ENCODE data around the gene ADAMTS3. TPM values are rescaled to one million over a fixed set of nuclear protein-coding genes. Genes with fewer than 3 reads are reported as not detected.

The ADAMTS3 gene
- total and polyA plus RNA-seq, 2 donors (not counting 1 experiment from before 2014, with no cell fraction given): not detected

GRCh38 chr4:72348701-72349100, 220.3 kb downstream of the ADAMTS3 start:
- H3K4me3 Mint-ChIP-seq: no peak overlapping the region
- H3K36me3 ChIP-seq (replicated peaks in 1 of 2; ENCODE audit: control extremely low read depth in 1 of 2, control insufficient read depth in 1 of 2, extremely low read depth in 1 of 2, insufficient read depth in 2 of 2, low read length in 1 of 2): no peaks in the 10 kb centered on the region
- H3K9me3 ChIP-seq (ENCODE audit: control extremely low read depth in 1 of 3, control insufficient read depth in 2 of 3, insufficient read depth in 1 of 3, low read length in 2 of 3): no peaks in the 10 kb centered on the region
- H3K9ac ChIP-seq (ENCODE audit: low read length): no peak overlapping the region
- no peaks in the 10 kb centered on the region for H3K4me1 ChIP-seq (ENCODE audit: control insufficient read depth in 2 of 2, insufficient read depth in 2 of 2, low read length in 2 of 2)
- H3K27ac Mint-ChIP-seq: no peak overlapping the region
- no peak overlapping the region for H3K4me2 ChIP-seq (replicated peaks; ENCODE audit: low read depth, low read length, poor library complexity, severe bottlenecking)
- DNase-seq: no peak
- H3K27me3 Mint-ChIP-seq: no peaks in the 10 kb centered on the region
- CTCF ChIA-PET: no interaction called here
- POLR2A ChIA-PET: no interaction called here
- no peaks in the 10 kb centered on the region for H3K4me1 Mint-ChIP-seq
- H3K27me3 ChIP-seq (replicated peaks in 1 of 4; ENCODE audit: control extremely low read depth in 1 of 4, control insufficient read depth in 3 of 4, insufficient read depth in 4 of 4, low read length in 3 of 4): no peaks in the 10 kb centered on the region
- no peak overlapping the region for H2AFZ ChIP-seq (ENCODE audit: insufficient read depth, low read depth, low read length, poor library complexity, severe bottlenecking)
- no peak for TF ChIP-seq EZH2 (IDR thresholded peaks at IDR 0.05; ENCODE audit: borderline replicate concordance, insufficient read depth, low read depth, low read length, poor library complexity, severe bottlenecking)
- no peak for TF ChIP-seq CTCF (IDR thresholded peaks at IDR 0.05)
- no peak for ATAC-seq (ENCODE audit: low read depth)
- H4K20me1 ChIP-seq (ENCODE audit: control insufficient read depth, insufficient read depth, low read length, poor library complexity, severe bottlenecking): no peaks in the 10 kb centered on the region
- intact Hi-C loops (cut with micrococcal nuclease): no loop called here
- no peaks in the 10 kb centered on the region for H3K79me2 ChIP-seq (ENCODE audit: control insufficient read depth, insufficient read depth, low read length)
- no peaks in the 10 kb centered on the region for H3K9me3 Mint-ChIP-seq (ENCODE audit: insufficient read depth)
- H3K4me3 ChIP-seq (ENCODE audit: control extremely low read depth in 1 of 5, extremely low read depth in 1 of 5, insufficient read depth in 1 of 5, low read depth in 2 of 5, low read length in 4 of 5): no peak overlapping the region
- no peak overlapping the region for H3K27ac ChIP-seq (ENCODE audit: low read length in 2 of 2)

- no peak overlapping the region for H3K4me2 ChIP-seq (replicated peaks; ENCODE audit: low read depth, low read length, poor library complexity, severe bottlenecking)
- no peaks in the 10 kb centered on the region for H3K79me2 ChIP-seq (ENCODE audit: control insufficient read depth, insufficient read depth, low read length)
- Mint-ChIP-seq H3K27me3 (no peaks in the 10 kb centered on the region), H3K9me3 (ENCODE audit: insufficient read depth) (no peaks in the 10 kb centered on the region), H3K4me1 (no peaks in the 10 kb centered on the region), H3K27ac (no peak overlapping the region), H3K4me3 (no peak overlapping the region)
- POLR2A ChIA-PET: no interaction called here
- H3K4me1 ChIP-seq (ENCODE audit: control insufficient read depth in 2 of 2, insufficient read depth in 2 of 2, low read length in 2 of 2): no peaks in the 10 kb centered on the region
- TF ChIP-seq CTCF (IDR thresholded peaks at IDR 0.05): no peak
- no peak for TF ChIP-seq EZH2 (IDR thresholded peaks at IDR 0.05; ENCODE audit: borderline replicate concordance, insufficient read depth, low read depth, low read length, poor library complexity, severe bottlenecking)
- CTCF ChIA-PET: no interaction called here
- H3K9ac ChIP-seq (ENCODE audit: low read length): no peak overlapping the region
- no peak overlapping the region for H3K4me3 ChIP-seq (ENCODE audit: control extremely low read depth in 1 of 5, extremely low read depth in 1 of 5, insufficient read depth in 1 of 5, low read depth in 2 of 5, low read length in 4 of 5)
- no peaks in the 10 kb centered on the region for H3K9me3 ChIP-seq (ENCODE audit: control extremely low read depth in 1 of 3, control insufficient read depth in 2 of 3, insufficient read depth in 1 of 3, low read length in 2 of 3)
- H2AFZ ChIP-seq (ENCODE audit: insufficient read depth, low read depth, low read length, poor library complexity, severe bottlenecking): no peak overlapping the region
- H4K20me1 ChIP-seq (ENCODE audit: control insufficient read depth, insufficient read depth, low read length, poor library complexity, severe bottlenecking): no peaks in the 10 kb centered on the region
- H3K27ac ChIP-seq (ENCODE audit: low read length in 2 of 2): no peak overlapping the region
- DNase-seq (no peak), ATAC-seq (ENCODE audit: low read depth) (no peak)
- intact Hi-C loops (cut with micrococcal nuclease): no loop called here
- H3K36me3 ChIP-seq (replicated peaks in 1 of 2; ENCODE audit: control extremely low read depth in 1 of 2, control insufficient read depth in 1 of 2, extremely low read depth in 1 of 2, insufficient read depth in 2 of 2, low read length in 1 of 2): no peaks in the 10 kb centered on the region
- no peaks in the 10 kb centered on the region for H3K27me3 ChIP-seq (replicated peaks in 1 of 4; ENCODE audit: control extremely low read depth in 1 of 4, control insufficient read depth in 3 of 4, insufficient read depth in 4 of 4, low read length in 3 of 4)
These were observed 224.6 kb downstream of the ADAMTS3 start for GRCh38 chr4:72344418-72344817.
